ENCODE data around the gene IBA57.

The IBA57 gene

GRCh38 chr1:228205526-228206436 lies 40.2 kb downstream of the IBA57 start:
- WGBS: 68% methylated on average over 13 of the region's 15 CpGs
- Histone ChIP-seq H3K9ac (ENCODE audit: low read depth, low read length) (no peak overlapping the region), H3K27ac (ENCODE audit: low read depth, low read length) (no peak overlapping the region), H3K4me1 (ENCODE audit: insufficient read depth, low read length) (peaks cover 3% of the 10 kb centered on the region; the same call in 1 of the 2 replicates), H3K4me3 (ENCODE audit: low read length) (no peak overlapping the region), H3K27me3 (ENCODE audit: insufficient read depth, low read length) (peaks cover 21% of the 10 kb centered on the region), H3K36me3 (ENCODE audit: insufficient read depth, low read length) (no peaks in the 10 kb centered on the region), H3K9me3 (ENCODE audit: insufficient read depth, low read depth, low read length) (no peaks in the 10 kb centered on the region)

GRCh38 chr1:228206582-228207351 lies 41.2 kb downstream of the IBA57 start:
- WGBS: 85% methylated on average over 16 of the region's 16 CpGs
- H3K9me3 ChIP-seq (ENCODE audit: insufficient read depth, low read depth, low read length): no peaks in the 10 kb centered on the region
- no peaks in the 10 kb centered on the region for H3K36me3 ChIP-seq (ENCODE audit: insufficient read depth, low read length)
- no peak overlapping the region for H3K9ac ChIP-seq (ENCODE audit: low read depth, low read length)
- no peak overlapping the region for H3K27ac ChIP-seq (ENCODE audit: low read depth, low read length)
- H3K4me3 ChIP-seq (ENCODE audit: low read length): no peak overlapping the region
- peaks cover 3% of the 10 kb centered on the region; the same call in 1 of the 2 replicates for H3K4me1 ChIP-seq (ENCODE audit: insufficient read depth, low read length)
- peaks cover 21% of the 10 kb centered on the region for H3K27me3 ChIP-seq (ENCODE audit: insufficient read depth, low read length)

GRCh38 chr1:228207381-228207810 lies 41.8 kb downstream of the IBA57 start:
- no peak overlapping the region for H3K27ac ChIP-seq (ENCODE audit: low read depth, low read length)
- 91% methylated on average over 8 of the region's 8 CpGs for WGBS
- no peaks in the 10 kb centered on the region for H3K36me3 ChIP-seq (ENCODE audit: insufficient read depth, low read length)
- peaks cover 3% of the 10 kb centered on the region; the same call in 1 of the 2 replicates for H3K4me1 ChIP-seq (ENCODE audit: insufficient read depth, low read length)
- H3K27me3 ChIP-seq (ENCODE audit: insufficient read depth, low read length): peaks cover 21% of the 10 kb centered on the region
- H3K9ac ChIP-seq (ENCODE audit: low read depth, low read length): no peak overlapping the region
- H3K9me3 ChIP-seq (ENCODE audit: insufficient read depth, low read depth, low read length): no peaks in the 10 kb centered on the region
- no peak overlapping the region for H3K4me3 ChIP-seq (ENCODE audit: low read length)

- peaks cover 18% of the 10 kb centered on the region for H3K27me3 ChIP-seq (ENCODE audit: insufficient read depth, low read length)
- no peaks in the 10 kb centered on the region for H3K36me3 ChIP-seq (ENCODE audit: insufficient read depth, low read length)
- 66% methylated on average over 30 of the region's 30 CpGs for WGBS
- no peak within 1 kb of the TSS for H3K4me3 ChIP-seq (ENCODE audit: low read length)
- H3K9me3 ChIP-seq (ENCODE audit: insufficient read depth, low read depth, low read length): no peaks in the 10 kb centered on the region
- H3K27ac ChIP-seq (ENCODE audit: low read depth, low read length): no peak within 1 kb of the TSS
- no peak within 1 kb of the TSS for H3K9ac ChIP-seq (ENCODE audit: low read depth, low read length)
- H3K4me1 ChIP-seq (ENCODE audit: insufficient read depth, low read length): peaks cover 3% of the 10 kb centered on the region; the same call in 1 of the 2 replicates
Observed at GRCh38 chr1:228207851-228208821, 42.5 kb downstream of the IBA57 start, which contains the start of gene OBSCN. OBSCN (plus strand) TSS chr1:228208044; CDS start chr1:228211784, 3,740 bp downstream.

- no peak overlapping the region for H3K27ac ChIP-seq (ENCODE audit: low read depth, low read length)
- no peak overlapping the region for H3K9ac ChIP-seq (ENCODE audit: low read depth, low read length)
- H3K4me1 ChIP-seq (ENCODE audit: insufficient read depth, low read length): peaks cover 3% of the 10 kb centered on the region; the same call in 1 of the 2 replicates
- H3K27me3 ChIP-seq (ENCODE audit: insufficient read depth, low read length): peaks cover 9% of the 10 kb centered on the region
- H3K4me3 ChIP-seq (ENCODE audit: low read length): no peak overlapping the region
- no peaks in the 10 kb centered on the region for H3K9me3 ChIP-seq (ENCODE audit: insufficient read depth, low read depth, low read length)
- WGBS: 86% methylated on average over 17 of the region's 19 CpGs
- H3K36me3 ChIP-seq (ENCODE audit: insufficient read depth, low read length): no peaks in the 10 kb centered on the region
Observed at GRCh38 chr1:228208831-228209551, 43.4 kb downstream of the IBA57 start.

- peaks cover under 1% of the 10 kb centered on the region; the same call in 1 of the 2 replicates for H3K36me3 ChIP-seq (ENCODE audit: insufficient read depth, low read length)
- no peak overlapping the region for H3K27ac ChIP-seq (ENCODE audit: low read depth, low read length)
Observed at GRCh38 chr1:228209657-228210056, 44.1 kb downstream of the IBA57 start.

GRCh38 chr1:228210076-228210651 lies 44.6 kb downstream of the IBA57 start:
- H3K4me1 ChIP-seq (ENCODE audit: insufficient read depth, low read length): peaks cover 3% of the 10 kb centered on the region; the same call in 1 of the 2 replicates
- WGBS: 86% methylated on average over 11 of the region's 11 CpGs
- peaks cover 3% of the 10 kb centered on the region; the same call in 1 of the 2 replicates for H3K27me3 ChIP-seq (ENCODE audit: insufficient read depth, low read length)
- no peaks in the 10 kb centered on the region for H3K9me3 ChIP-seq (ENCODE audit: insufficient read depth, low read depth, low read length)
- H3K9ac ChIP-seq (ENCODE audit: low read depth, low read length): no peak overlapping the region
- no peak overlapping the region for H3K4me3 ChIP-seq (ENCODE audit: low read length)
- H3K36me3 ChIP-seq (ENCODE audit: insufficient read depth, low read length): peaks cover 5% of the 10 kb centered on the region; the same call in 1 of the 2 replicates
- H3K27ac ChIP-seq (ENCODE audit: low read depth, low read length): no peak overlapping the region

More at GRCh38 chr1:228209657-228210056, 44.1 kb downstream of the IBA57 start:
- Histone ChIP-seq H3K9ac (ENCODE audit: low read depth, low read length) (no peak overlapping the region), H3K9me3 (ENCODE audit: insufficient read depth, low read depth, low read length) (no peaks in the 10 kb centered on the region), H3K4me1 (ENCODE audit: insufficient read depth, low read length) (peaks cover 3% of the 10 kb centered on the region; the same call in 1 of the 2 replicates), H3K27me3 (ENCODE audit: insufficient read depth, low read length) (peaks cover 4% of the 10 kb centered on the region; the same call in 1 of the 2 replicates), H3K4me3 (ENCODE audit: low read length) (no peak overlapping the region)
- WGBS: 87% methylated on average over 3 of the region's 3 CpGs

GRCh38 chr1:228210712-228211530 lies 45.3 kb downstream of the IBA57 start:
- Histone ChIP-seq H3K9me3 (ENCODE audit: insufficient read depth, low read depth, low read length) (no peaks in the 10 kb centered on the region), H3K4me3 (ENCODE audit: low read length) (no peak overlapping the region), H3K27ac (ENCODE audit: low read depth, low read length) (no peak overlapping the region), H3K4me1 (ENCODE audit: insufficient read depth, low read length) (peaks cover 3% of the 10 kb centered on the region; the same call in 1 of the 2 replicates), H3K36me3 (ENCODE audit: insufficient read depth, low read length) (peaks cover 11% of the 10 kb centered on the region), H3K9ac (ENCODE audit: low read depth, low read length) (no peak overlapping the region), H3K27me3 (ENCODE audit: insufficient read depth, low read length) (no peaks in the 10 kb centered on the region; the same call in 1 of the 2 replicates)
- WGBS: 88% methylated on average over 15 of the region's 16 CpGs
